Nephron (organoid): ENCODE results near the gene ASTN1.

Experiments
- H3K27ac Mint-ChIP-seq, 3 experiments: 2 replicates each; pipeline ENCODE4 v1.8.0; 2020; ENCODE audit warnings: mixed read lengths in 3 of 3, mild to moderate bottlenecking in 2 of 3, moderate library complexity in 1 of 3
- H3K27me3 Mint-ChIP-seq: 2 replicates; pipeline ENCODE4 v1.8.0; 2021; ENCODE audit warnings: low read depth, mild to moderate bottlenecking, moderate library complexity, mixed read lengths
- H3K36me3 Mint-ChIP-seq: 2 replicates; pipeline ENCODE4 v1.8.0; 2020; ENCODE audit warnings: low read depth, mixed read lengths
- H3K4me1 Mint-ChIP-seq: 2 replicates; pipeline ENCODE4 v1.8.0; 2020; ENCODE audit warnings: mixed read lengths
- H3K4me3 Mint-ChIP-seq, 3 experiments: 2 replicates each; pipeline ENCODE4 v1.8.0; 2020; ENCODE audit warnings: mild to moderate bottlenecking in 3 of 3, mixed read lengths in 3 of 3, moderate library complexity in 2 of 3
- H3K9me3 Mint-ChIP-seq: 2 replicates; pipeline ENCODE4 v1.8.0; 2020; ENCODE audit warnings: mixed read lengths
- CTCF ChIP-seq, 3 experiments: fragments of 200-600 bp; sonication (generic); IDR thresholded peaks; one replicate each; pipeline ENCODE4 v1.5.0; 2021; ENCODE audit warnings: antibody characterized with exemption in 3 of 3; ENCODE audit not compliant: unreplicated experiment in 3 of 3

ASTN1 gene

GRCh38 chr1:176820391-176821031, 344.0 kb downstream of the ASTN1 start:
- Mint-ChIP-seq H3K9me3 (no peaks in the 10 kb centered on the region), H3K27me3 (no peaks in the 10 kb centered on the region), H3K4me3 (no peak overlapping the region), H3K4me1 (peaks cover 17% of the 10 kb centered on the region), H3K36me3 (no peaks in the 10 kb centered on the region), H3K27ac (peak overlapping the region in 1 of 3 experiments; percentile 39)
- TF ChIP-seq CTCF (IDR thresholded peaks at IDR 0.05; ENCODE audit: unreplicated experiment in 3 of 3): no peak

- Mint-ChIP-seq H3K27ac (no peak overlapping the region), H3K4me3 (no peak overlapping the region), H3K27me3 (no peaks in the 10 kb centered on the region), H3K36me3 (no peaks in the 10 kb centered on the region), H3K9me3 (peaks cover 2% of the 10 kb centered on the region), H3K4me1 (peaks cover 27% of the 10 kb centered on the region)
- no peak for TF ChIP-seq CTCF (IDR thresholded peaks at IDR 0.05; ENCODE audit: unreplicated experiment in 3 of 3)
Measured at GRCh38 chr1:176816232-176816631, 348.3 kb downstream of the ASTN1 start.

GRCh38 chr1:176815621-176816020, 348.9 kb downstream of the ASTN1 start:
- no peaks in the 10 kb centered on the region for H3K36me3 Mint-ChIP-seq
- peaks cover 2% of the 10 kb centered on the region for H3K9me3 Mint-ChIP-seq
- no peaks in the 10 kb centered on the region for H3K27me3 Mint-ChIP-seq
- H3K27ac Mint-ChIP-seq: no peak overlapping the region
- H3K4me3 Mint-ChIP-seq: no peak overlapping the region
- no peak for TF ChIP-seq CTCF (IDR thresholded peaks at IDR 0.05; ENCODE audit: unreplicated experiment in 3 of 3)
- peaks cover 23% of the 10 kb centered on the region for H3K4me1 Mint-ChIP-seq

GRCh38 chr1:176811511-176812288, 352.8 kb downstream of the ASTN1 start:
- no peaks in the 10 kb centered on the region for H3K36me3 Mint-ChIP-seq
- H3K4me1 Mint-ChIP-seq: peaks cover 19% of the 10 kb centered on the region
- no peak for TF ChIP-seq CTCF (IDR thresholded peaks at IDR 0.05; ENCODE audit: unreplicated experiment in 3 of 3)
- H3K27me3 Mint-ChIP-seq: no peaks in the 10 kb centered on the region
- H3K9me3 Mint-ChIP-seq: peaks cover 2% of the 10 kb centered on the region
- peak overlapping the region; percentile 32 to 61 (median 58) for H3K27ac Mint-ChIP-seq
- H3K4me3 Mint-ChIP-seq: no peak overlapping the region

GRCh38 chr1:176809292-176809691, 355.2 kb downstream of the ASTN1 start:
- TF ChIP-seq CTCF (IDR thresholded peaks at IDR 0.05; ENCODE audit: unreplicated experiment in 3 of 3): no peak
- no peaks in the 10 kb centered on the region for H3K27me3 Mint-ChIP-seq
- H3K4me3 Mint-ChIP-seq: no peak overlapping the region
- no peak overlapping the region for H3K27ac Mint-ChIP-seq
- H3K36me3 Mint-ChIP-seq: no peaks in the 10 kb centered on the region
- H3K4me1 Mint-ChIP-seq: peaks cover 13% of the 10 kb centered on the region
- H3K9me3 Mint-ChIP-seq: peaks cover under 1% of the 10 kb centered on the region
